A549 treated with AZD2906 at 1 μM for 4 hours (cell line): ENCODE data around the gene PYGO2. TPM values are rescaled to one million over a fixed set of nuclear protein-coding genes. Genes with fewer than 3 reads are reported as not detected.

ENCODE experiments used
- total RNA-seq: library from RNA; stranded (reverse); fragments of 200-300 nt; extraction: Qiagen RNA extraction; gene quantifications from 5 replicates; pipeline ENCODE4 v1.2.3, GENCODE V29; 2022

PYGO2 gene
- total RNA-seq, result 21.6 to 23.1 TPM (median 21.9 TPM) in 5 replicates

GRCh38 chr1:154961207-154962155, at the start of gene PYGO2:
TSS of gene PYGO2 (minus strand) at chr1:154961782. CDS start at chr1:154961576, 206 bp downstream.

GRCh38 chr1:155002464-155003226, 41.1 kb upstream of the PYGO2 start, which contains the start of gene ZBTB7B:
TSS of gene ZBTB7B (plus strand) at chr1:155002802. CDS start at chr1:155014661, 11,859 bp downstream.

GRCh38 chr1:154993572-154994268, 32.1 kb upstream of the PYGO2 start, which contains the start of gene LENEP:
TSS of gene LENEP (plus strand) at chr1:154993586. CDS start at chr1:154993608, 22 bp downstream.

GRCh38 chr1:154982897-154983648, 21.5 kb upstream of the PYGO2 start, which contains the start of gene FLAD1:
TSS of gene FLAD1 (plus strand) at chr1:154983344. CDS start at chr1:154983695, 351 bp downstream.

GRCh38 chr1:154974102-154974807, 12.7 kb upstream of the PYGO2 start, which contains the start of gene CKS1B:
TSS of gene CKS1B (plus strand) at chr1:154974681. CDS start at chr1:154974746, 65 bp downstream.

GRCh38 chr1:154970631-154971340, 9.2 kb upstream of the PYGO2 start, which contains the start of gene SHC1:
TSS of gene SHC1 (minus strand) at chr1:154970747. CDS start at chr1:154970526, 221 bp downstream.

GRCh38 chr1:154955718-154956543, 5.7 kb downstream of the PYGO2 start, which contains the start of gene PBXIP1:
TSS of gene PBXIP1 (minus strand) at chr1:154956099. CDS start at chr1:154953721, 2,378 bp downstream.

GRCh38 chr1:154936555-154937084, 25.0 kb downstream of the PYGO2 start, which contains the start of gene PMVK:
TSS of gene PMVK (minus strand) at chr1:154936719. CDS start at chr1:154936685, 34 bp downstream.

Other genes starting within 250 kb of the PYGO2 start
- 0.03 to 0.06 TPM (median 0.05 TPM) in 5 replicates for gene KCNN3, start 91.5 kb downstream of the PYGO2 start, total RNA-seq
- 39.6 to 50.3 TPM (median 45.3 TPM) in 5 replicates for gene PMVK, start 25.1 kb downstream of the PYGO2 start, total RNA-seq
- gene PBXIP1, start 5.7 kb downstream of the PYGO2 start, total RNA-seq, result 13.5 to 15.9 TPM (median 14.6 TPM) in 5 replicates
- gene SHC1, start 9.0 kb upstream of the PYGO2 start, total RNA-seq, result 219 to 266 TPM (median 254 TPM) in 5 replicates
- 307 to 357 TPM (median 343 TPM) in 5 replicates for gene CKS1B, start 12.9 kb upstream of the PYGO2 start, total RNA-seq
- gene FLAD1, start 21.6 kb upstream of the PYGO2 start, total RNA-seq, result 38.0 to 45.6 TPM (median 44.1 TPM) in 5 replicates
- not detected in 5 replicates for gene LENEP, start 31.8 kb upstream of the PYGO2 start, total RNA-seq
- gene ZBTB7B, start 41.0 kb upstream of the PYGO2 start, total RNA-seq, result 41.1 to 55.1 TPM (median 52.6 TPM) in 5 replicates
- gene DCST2, start 72.0 kb upstream of the PYGO2 start, total RNA-seq, result 0.37 to 1.2 TPM (median 0.71 TPM) in 5 replicates
- 0.05 to 0.07 TPM in 2 of 5 replicates, not detected in the others for gene DCST1, start 72.0 kb upstream of the PYGO2 start, total RNA-seq
- 76.8 to 119 TPM (median 109 TPM) in 5 replicates for gene ADAM15, start 89.5 kb upstream of the PYGO2 start, total RNA-seq
- 15.5 to 17.4 TPM (median 16.3 TPM) in 5 replicates for gene EFNA4, start 102.0 kb upstream of the PYGO2 start, total RNA-seq
- gene EFNA3, start 117.1 kb upstream of the PYGO2 start, total RNA-seq, result 12.3 to 14.8 TPM (median 14.2 TPM) in 5 replicates
- gene EFNA1, start 166.1 kb upstream of the PYGO2 start, total RNA-seq, result 21.7 to 30.6 TPM (median 26.3 TPM) in 5 replicates
- gene SLC50A1, start 174.1 kb upstream of the PYGO2 start, total RNA-seq, result 31.8 to 37.5 TPM (median 32.9 TPM) in 5 replicates
- gene DPM3, start 178.7 kb upstream of the PYGO2 start, total RNA-seq, result 74.0 to 113 TPM (median 104 TPM) in 5 replicates
- 212 to 265 TPM (median 253 TPM) in 5 replicates for gene KRTCAP2, start 211.5 kb upstream of the PYGO2 start, total RNA-seq
- 2.0 to 3.1 TPM (median 2.9 TPM) in 5 replicates for gene TRIM46, start 212.1 kb upstream of the PYGO2 start, total RNA-seq
- gene THBS3, start 246.1 kb upstream of the PYGO2 start, total RNA-seq, result 6.3 to 9.1 TPM (median 8.6 TPM) in 5 replicates
- gene MTX1, start 246.9 kb upstream of the PYGO2 start, total RNA-seq, result 67.5 to 77.3 TPM (median 75.2 TPM) in 5 replicates